OCI-LY7 (cell line): ENCODE results near the gene CHST13. TPM values are rescaled to one million over a fixed set of nuclear protein-coding genes. Genes with fewer than 3 reads are reported as not detected.

Experiments
- BruUV-seq: library from RNA; stranded (reverse); fragments of 400-500 nt; replicated peaks from 2 replicates; lab custom pipeline; 2021; lab: Mats Ljungman, UMichigan
- CTCF ChIA-PET: fragments of 300-600 bp; sonication (Branson Sonifier 250); formaldehyde crosslinking; loops from one replicate; lab custom pipeline; 2022; ENCODE audit warnings: antibody characterized with exemption; ENCODE audit not compliant: unreplicated experiment; lab: Charles Lee
- POLR2A ChIA-PET: fragments of 300-600 bp; sonication (Branson Sonifier 250); formaldehyde crosslinking; loops from one replicate; lab custom pipeline; 2022; ENCODE audit warnings: antibody characterized with exemption; lab: Charles Lee
- DNase-seq: peaks from one replicate; pipeline ENCODE4 v3.0.0-alpha.2; 2015; ENCODE audit warnings: low spot score
- H2AFZ ChIP-seq: fragments of 200-600 bp; sonication (generic), shearing (Covaris generic); 2 replicates; pipeline ENCODE4 v1.6.1; 2014; ENCODE audit warnings: mild to moderate bottlenecking, antibody characterized with exemption, low read length, moderate library complexity
- H3K27ac ChIP-seq: fragments of 200-600 bp; sonication (generic); 2 replicates; pipeline ENCODE4 v1.5.1; 2014; ENCODE audit warnings: mixed run types, low read depth, mild to moderate bottlenecking, moderate library complexity, low read length, inconsistent platforms; ENCODE audit not compliant: poor library complexity, severe bottlenecking
- H3K36me3 ChIP-seq: fragments of 200-600 bp; sonication (generic); 2 replicates; pipeline ENCODE4 v1.6.1; 2014; ENCODE audit warnings: mild to moderate bottlenecking, antibody characterized with exemption, low read length, moderate library complexity, mixed read lengths; ENCODE audit not compliant: insufficient read depth
- H3K4me1 ChIP-seq: fragments of 200-600 bp; sonication (generic); 2 replicates; pipeline ENCODE4 v1.5.1; 2014; ENCODE audit warnings: mild to moderate bottlenecking, low read length; ENCODE audit not compliant: insufficient read depth, poor library complexity, severe bottlenecking
- H3K4me2 ChIP-seq: fragments of 200-600 bp; sonication (generic); 2 replicates; pipeline ENCODE4 v1.6.1; 2014; ENCODE audit warnings: mild to moderate bottlenecking, low read length
- H3K4me3 ChIP-seq: fragments of 200-600 bp; sonication (generic); 2 replicates; pipeline ENCODE4 v1.5.1; 2014; ENCODE audit warnings: mild to moderate bottlenecking, low read depth, low read length; ENCODE audit not compliant: poor library complexity, severe bottlenecking
- H3K79me2 ChIP-seq: fragments of 200-600 bp; sonication (generic); 2 replicates; pipeline ENCODE4 v1.6.1; 2016; ENCODE audit warnings: low read depth, mild to moderate bottlenecking, low read length, moderate library complexity, mixed read lengths; ENCODE audit not compliant: insufficient read depth
- H3K9me2 ChIP-seq: fragments of 200-600 bp; sonication (generic); 2 replicates; pipeline ENCODE4 v1.6.1; 2016; ENCODE audit warnings: mild to moderate bottlenecking, low read length, mixed read lengths; ENCODE audit not compliant: insufficient read depth
- H3K9me3 ChIP-seq: fragments of 200-600 bp; sonication (generic); 2 replicates; pipeline ENCODE4 v1.6.1; 2014; ENCODE audit warnings: mild to moderate bottlenecking, mixed run types, low read length, mixed read lengths
- H4K20me1 ChIP-seq: fragments of 200-600 bp; sonication (generic); 2 replicates; pipeline ENCODE4 v1.6.1; 2014; ENCODE audit warnings: mild to moderate bottlenecking, antibody characterized with exemption, low read length, moderate library complexity, mixed read lengths; ENCODE audit not compliant: insufficient read depth
- EZH2phosphoT487 ChIP-seq: fragments of 200-600 bp; sonication (generic); IDR thresholded peaks from 2 replicates; pipeline ENCODE4 v1.6.1; 2018; ENCODE audit warnings: low read depth, borderline replicate concordance, mild to moderate bottlenecking, mixed run types, antibody characterized with exemption, low read length, moderate library complexity, mixed read lengths
- intact Hi-C: fragments of 100-400 bp; cut with micrococcal nuclease; formaldehyde crosslinking; loops from one replicate; pipeline ENCODE4 v1.10.0; 2022; ENCODE audit not compliant: unreplicated experiment
- total RNA-seq, 2 experiments: library from RNA; depleted of rRNA in 1 of 2; stranded (reverse); fragments of >200 nt in 1 of 2; shearing (Covaris generic) in 1 of 2; gene quantifications; 2 replicates each; pipeline ENCODE4 v1.2.3, GENCODE V29; 2014 to 2022
- TF ChIP-seq, protein P1 (sequence below): fragments of 200-600 bp; sonication (generic); conservative IDR thresholded peaks from 2 replicates; pipeline ENCODE4 v1.5.1; 2014; ENCODE audit warnings: mild to moderate bottlenecking, antibody characterized with exemption, low read length, moderate library complexity, mixed read lengths

The CHST13 gene
- total RNA-seq, 2 experiments from 2014 or later = not detected

DNA sequence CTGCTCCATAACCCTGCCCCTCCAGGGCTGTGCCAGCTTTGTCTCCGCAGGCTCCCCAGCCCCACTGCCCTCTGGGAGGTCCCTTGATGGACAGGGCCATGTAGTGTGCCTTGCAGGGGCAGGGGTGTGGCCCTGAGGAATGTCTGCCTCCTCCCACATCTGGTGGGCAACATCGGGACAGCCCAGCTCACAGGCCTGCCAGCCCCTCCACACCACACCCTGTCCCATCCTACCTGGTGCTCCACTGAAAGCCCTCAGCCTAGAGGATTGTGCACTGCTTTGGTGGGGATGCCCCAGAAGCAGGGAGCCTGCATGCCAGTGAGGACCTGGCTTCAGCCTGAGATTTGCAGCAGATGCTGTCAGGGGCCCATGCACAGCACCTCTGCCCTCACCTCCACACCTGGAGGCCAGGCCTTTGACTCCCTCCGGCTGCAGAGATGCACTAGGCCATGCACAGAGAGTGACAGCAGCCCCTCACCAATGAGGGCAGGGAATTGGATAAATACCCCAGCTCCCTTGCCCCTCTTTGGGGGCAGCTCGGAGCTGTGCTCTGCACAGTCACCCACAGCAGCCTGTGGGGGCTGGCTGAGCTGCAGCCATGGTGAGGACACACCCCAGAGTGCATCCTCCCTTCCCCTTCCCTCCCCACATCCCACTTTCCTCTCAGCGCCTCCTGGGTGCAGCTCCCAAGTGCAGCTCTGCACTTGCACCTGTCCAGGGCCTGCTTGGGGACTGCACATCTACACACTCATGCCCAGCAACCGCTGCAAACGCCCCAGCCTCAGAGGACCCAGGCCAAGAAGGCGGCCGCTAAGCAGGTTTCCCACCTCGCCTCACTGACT is 32.1 kb downstream of the CHST13 start:
- intact Hi-C loops = no loop called here
- Histone ChIP-seq H4K20me1 (no peaks in the 10 kb centered on the region), H3K9me3 (no peaks in the 10 kb centered on the region), H3K4me3 (no peak overlapping the region), H2AFZ (no peak overlapping the region), H3K9me2 (no peaks in the 10 kb centered on the region), H3K79me2 (no peaks in the 10 kb centered on the region), H3K4me2 (no peak overlapping the region), H3K27ac (no peak overlapping the region), H3K36me3 (no peaks in the 10 kb centered on the region), H3K4me1 (no peaks in the 10 kb centered on the region)
- TF ChIP-seq, protein P1, sequence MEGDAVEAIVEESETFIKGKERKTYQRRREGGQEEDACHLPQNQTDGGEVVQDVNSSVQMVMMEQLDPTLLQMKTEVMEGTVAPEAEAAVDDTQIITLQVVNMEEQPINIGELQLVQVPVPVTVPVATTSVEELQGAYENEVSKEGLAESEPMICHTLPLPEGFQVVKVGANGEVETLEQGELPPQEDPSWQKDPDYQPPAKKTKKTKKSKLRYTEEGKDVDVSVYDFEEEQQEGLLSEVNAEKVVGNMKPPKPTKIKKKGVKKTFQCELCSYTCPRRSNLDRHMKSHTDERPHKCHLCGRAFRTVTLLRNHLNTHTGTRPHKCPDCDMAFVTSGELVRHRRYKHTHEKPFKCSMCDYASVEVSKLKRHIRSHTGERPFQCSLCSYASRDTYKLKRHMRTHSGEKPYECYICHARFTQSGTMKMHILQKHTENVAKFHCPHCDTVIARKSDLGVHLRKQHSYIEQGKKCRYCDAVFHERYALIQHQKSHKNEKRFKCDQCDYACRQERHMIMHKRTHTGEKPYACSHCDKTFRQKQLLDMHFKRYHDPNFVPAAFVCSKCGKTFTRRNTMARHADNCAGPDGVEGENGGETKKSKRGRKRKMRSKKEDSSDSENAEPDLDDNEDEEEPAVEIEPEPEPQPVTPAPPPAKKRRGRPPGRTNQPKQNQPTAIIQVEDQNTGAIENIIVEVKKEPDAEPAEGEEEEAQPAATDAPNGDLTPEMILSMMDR = no peak
- no TSS peak for BruUV-seq
- DNase-seq = no peak
- ChIA-PET POLR2A (no interaction called here), CTCF (no interaction called here)

- Histone ChIP-seq H3K36me3 (no peaks in the 10 kb centered on the region), H4K20me1 (no peaks in the 10 kb centered on the region), H2AFZ (no peak overlapping the region), H3K4me1 (no peaks in the 10 kb centered on the region), H3K4me2 (no peak overlapping the region), H3K79me2 (no peaks in the 10 kb centered on the region), H3K9me2 (no peaks in the 10 kb centered on the region), H3K27ac (no peak overlapping the region), H3K9me3 (no peaks in the 10 kb centered on the region), H3K4me3 (no peak overlapping the region)
- intact Hi-C loops = no loop called here
- BruUV-seq = no TSS peak
- POLR2A ChIA-PET = no interaction called here
- CTCF ChIA-PET = no interaction called here
- TF ChIP-seq, protein P1 = no peak
- TF ChIP-seq EZH2phosphoT487 = no peak
- no peak for DNase-seq
These were observed 32.9 kb downstream of the CHST13 start for GRCh38 chr3:126556637-126557414.

GRCh38 chr3:126557415-126557745 is 33.4 kb downstream of the CHST13 start:
- no peak for DNase-seq
- TF ChIP-seq EZH2phosphoT487 = no peak
- TF ChIP-seq, protein P1 = no peak
- H3K4me3 ChIP-seq = no peak overlapping the region
- CTCF ChIA-PET = no interaction called here
- H3K9me3 ChIP-seq = no peaks in the 10 kb centered on the region
- H3K79me2 ChIP-seq = no peaks in the 10 kb centered on the region
- no peak overlapping the region for H2AFZ ChIP-seq
- H3K4me2 ChIP-seq = no peak overlapping the region
- H3K9me2 ChIP-seq = no peaks in the 10 kb centered on the region
- no peaks in the 10 kb centered on the region for H3K4me1 ChIP-seq
- no peaks in the 10 kb centered on the region for H4K20me1 ChIP-seq
- H3K36me3 ChIP-seq = no peaks in the 10 kb centered on the region
- BruUV-seq = no TSS peak
- no peak overlapping the region for H3K27ac ChIP-seq
- intact Hi-C loops = no loop called here
- POLR2A ChIA-PET = no interaction called here
